Heart left ventricle (tissue), 13 donors: ENCODE measurements around the gene ZNF528.

Experiments used
- CTCF ChIP-seq, 12 donors: fragments of 200-600 bp; sonication (generic) in 4 of 12; IDR thresholded peaks; one replicate each; pipeline versions ENCODE4 v1.5.0 to v1.8.0; 2018 to 2022; ENCODE audit warnings: antibody characterized with exemption in 12 of 12, mild to moderate bottlenecking in 5 of 12
- POLR2A ChIP-seq, 2 donors: fragments of 450-650 bp; IDR thresholded peaks; one replicate each; pipeline ENCODE4 v1.6.1; 2017; ENCODE audit warnings: antibody characterized with exemption in 2 of 2, mild to moderate bottlenecking in 2 of 2, moderate library complexity in 2 of 2
- donor health status: ischemic (EF 13 %, LVEDD 7.1; RV severe dilation, severe dysfunction).
- donor health status: DM: no; HTN: yes; CAD: no.
- donor health status: DM: no; HTN: no; CAD: no.
- donor health status: ischemic (EF 25% LVEDD 6.9; RV normal size, moderate dysfunction).
- donor health status: ischemic (EF 25% LVEDD 5.7; RV mildly dilated, moderate dysfunction).
- donor health status: ischemic (EF 35%, LVEDD 5.7; RV mildly dilated, moderate dysfunction).
- donor health status: nonischemic (EF 11% LVEDD 7.7; RV severe dilation, severe dysfunction).
- donor health status: DM: yes; HTN: yes; CAD: no.
- donor health status: PGD.
- donor health status: ischemic (EF 29% LVEDD 5.4; RV normal size, mild dysfunction).
- donor health status: nonischemic (EF 23%, LVEDD 6.1; RV moderate dilation, normal function).

GRCh38 chr19:52428937-52429336, 31.3 kb downstream of the ZNF528 start, which contains the start of gene ZNF534:
- no peak for TF ChIP-seq CTCF (IDR thresholded peaks at IDR 0.05)
- TF ChIP-seq POLR2A (IDR thresholded peaks at IDR 0.05) = no peak
